GM12891 (cell line): ENCODE results near the gene PHAF1.
"Not testable (repeated sequence)": the region's sequence is repeated elsewhere in the genome, so short reads cannot be mapped to it uniquely, and the experiment has no call there.

Experiments used
- DNase-seq: peaks from one replicate; pipeline ENCODE4 v3.0.0; 2011; ENCODE audit warnings: low spot score; ENCODE audit not compliant: insufficient read length
- FAIRE-seq: peaks from 2 replicates; lab custom pipeline; 2011; peaks lifted over from hg19 to GRCh38; lab: Jason Lieb, UNC
- PAX5 ChIP-seq: IDR thresholded peaks from 2 replicates; pipeline ENCODE4 v1.6.1; 2011; ENCODE audit warnings: low read length, moderate library complexity, mild to moderate bottlenecking; ENCODE audit not compliant: insufficient read depth, severe bottlenecking
- POLR2A ChIP-seq: IDR thresholded peaks from 2 replicates; pipeline ENCODE4 v1.6.1; 2011; ENCODE audit warnings: low read depth, low read length, control low read depth
- POLR2AphosphoS5 ChIP-seq: IDR thresholded peaks from 2 replicates; pipeline ENCODE4 v1.6.1; 2011; ENCODE audit warnings: low read depth, low read length, control low read depth
- POU2F2 ChIP-seq: IDR thresholded peaks from 2 replicates; pipeline ENCODE4 v1.6.1; 2011; ENCODE audit warnings: low read depth, mild to moderate bottlenecking, control low read depth, low read length, moderate library complexity
- SPI1 ChIP-seq: IDR thresholded peaks from 2 replicates; pipeline ENCODE4 v1.6.1; 2011; ENCODE audit warnings: low read depth, low read length, control low read depth
- TAF1 ChIP-seq: IDR thresholded peaks from 2 replicates; pipeline ENCODE4 v1.6.1; 2011; ENCODE audit warnings: low read depth, low read length, control low read depth

Gene PHAF1

GRCh38 chr16:67116388-67117311, 6.9 kb downstream of the PHAF1 start:
- FAIRE-seq (no peak), DNase-seq (no peak)
- TF ChIP-seq PAX5, result no peak

GRCh38 chr16:67117716-67118115, 8.0 kb downstream of the PHAF1 start:
- DNase-seq (no peak), FAIRE-seq (no peak)
- no peak for TF ChIP-seq POU2F2
- TF ChIP-seq PAX5, result no peak
- TF ChIP-seq POLR2A, result no peak
- TF ChIP-seq POLR2AphosphoS5, result no peak
- TF ChIP-seq TAF1, result no peak
- TF ChIP-seq SPI1, result no peak

- no peak for TF ChIP-seq POLR2AphosphoS5
- TF ChIP-seq POU2F2, result no peak
- no peak for TF ChIP-seq POLR2A
- TF ChIP-seq TAF1, result no peak
- no peak for TF ChIP-seq SPI1
- no peak for TF ChIP-seq PAX5
- FAIRE-seq, result no peak
- DNase-seq, result no peak
Observed at GRCh38 chr16:67120025-67120424, 10.3 kb downstream of the PHAF1 start.

- not testable (repeated sequence) for DNase-seq, FAIRE-seq
Observed at GRCh38 chr16:67122799-67123198, 13.1 kb downstream of the PHAF1 start.

- no peak for DNase-seq
- TF ChIP-seq POLR2AphosphoS5 (no peak), TAF1 (no peak), POLR2A (no peak), SPI1 (no peak), POU2F2 (no peak), PAX5 (no peak)
- FAIRE-seq, result no peak
Observed at GRCh38 chr16:67128417-67128816, 18.7 kb downstream of the PHAF1 start.

- FAIRE-seq, result no peak
- no peak for DNase-seq
- TF ChIP-seq POU2F2 (no peak), PAX5 (no peak), SPI1 (no peak), POLR2A (no peak), TAF1 (no peak), POLR2AphosphoS5 (no peak)
Observed at GRCh38 chr16:67128887-67129286, 19.1 kb downstream of the PHAF1 start.

GRCh38 chr16:67129422-67129821, 19.7 kb downstream of the PHAF1 start:
- TF ChIP-seq POU2F2 (no peak), TAF1 (no peak), SPI1 (no peak), POLR2AphosphoS5 (no peak), POLR2A (no peak), PAX5 (no peak)
- FAIRE-seq, result no peak
- DNase-seq, result no peak

GRCh38 chr16:67137605-67138004, 27.9 kb downstream of the PHAF1 start:
- FAIRE-seq (no peak), DNase-seq (no peak)
- TF ChIP-seq POLR2AphosphoS5 (no peak), TAF1 (no peak), PAX5 (no peak), POLR2A (no peak), POU2F2 (no peak), SPI1 (no peak)

- DNase-seq (no peak), FAIRE-seq (no peak)
Observed at GRCh38 chr16:67141391-67141790, 31.6 kb downstream of the PHAF1 start.

GRCh38 chr16:67142342-67142741, 32.6 kb downstream of the PHAF1 start:
- no peak for DNase-seq
- no peak for FAIRE-seq
- TF ChIP-seq POLR2A (no peak), POU2F2 (no peak), PAX5 (no peak), POLR2AphosphoS5 (no peak), TAF1 (no peak), SPI1 (no peak)

More at GRCh38 chr16:67141391-67141790, 31.6 kb downstream of the PHAF1 start:
- TF ChIP-seq POLR2A, result no peak
